WTC11 (cell line): ENCODE results near the gene NTN5. TPM values are rescaled to one million over a fixed set of nuclear protein-coding genes. Genes with fewer than 3 reads are reported as not detected.

Experiments
- ATAC-seq: fragments of 200-7000 bp; cut with Tn5 transposase; 2 replicates; pipeline ENCODE4 v1.10.0; 2021; ENCODE audit warnings: mild to moderate bottlenecking, moderate library complexity
- CTCF ChIA-PET: fragments of 300-600 bp; sonication (Branson Sonifier 250); formaldehyde crosslinking; loops from one replicate; lab custom pipeline; 2021; ENCODE audit warnings: antibody characterized with exemption; lab: Charles Lee
- POLR2A ChIA-PET: fragments of 350-600 bp; sonication (Branson Sonifier 250); formaldehyde crosslinking; loops from one replicate; lab custom pipeline; 2021; ENCODE audit warnings: antibody characterized with exemption; lab: Charles Lee
- DNase-seq: peaks from one replicate; pipeline ENCODE4 v3.0.0; 2021; ENCODE audit warnings: low spot score
- H3K27ac Mint-ChIP-seq: 2 replicates; pipeline ENCODE4 v1.8.0; 2021; ENCODE audit warnings: mixed read lengths
- H3K27me3 Mint-ChIP-seq: 2 replicates; pipeline ENCODE4 v1.8.0; 2021; ENCODE audit warnings: low read depth, mild to moderate bottlenecking, moderate library complexity, mixed read lengths
- H3K36me3 Mint-ChIP-seq: 2 replicates; pipeline ENCODE4 v1.8.0; 2021; ENCODE audit warnings: mixed read lengths
- H3K4me1 Mint-ChIP-seq: 2 replicates; pipeline ENCODE4 v1.8.0; 2022; ENCODE audit warnings: mixed read lengths
- H3K4me3 Mint-ChIP-seq: 2 replicates; pipeline ENCODE4 v1.8.0; 2021; ENCODE audit warnings: mild to moderate bottlenecking, moderate library complexity, mixed read lengths
- H3K9me3 Mint-ChIP-seq: 2 replicates; pipeline ENCODE4 v1.8.0; 2021; ENCODE audit warnings: mixed read lengths
- ELF4 ChIP-seq: sonication (generic); formaldehyde crosslinking; IDR thresholded peaks from 2 replicates; pipeline ENCODE4 v1.8.1; 2022; ENCODE audit warnings: low read depth, mild to moderate bottlenecking, moderate library complexity, missing genetic modification reagents
- FOXJ3 ChIP-seq: sonication (generic); formaldehyde crosslinking; IDR thresholded peaks from 2 replicates; pipeline ENCODE4 v1.9.0; 2021; ENCODE audit warnings: missing genetic modification reagents, mild to moderate bottlenecking, borderline replicate concordance
- FOXK1 ChIP-seq: sonication (generic); formaldehyde crosslinking; IDR thresholded peaks from 2 replicates; pipeline ENCODE4 v1.8.0; 2022; ENCODE audit warnings: mild to moderate bottlenecking, moderate library complexity, missing genetic modification reagents
- GABPB1 ChIP-seq: sonication (generic); formaldehyde crosslinking; IDR thresholded peaks from 2 replicates; pipeline ENCODE4 v1.8.1; 2023; ENCODE audit warnings: mild to moderate bottlenecking, missing genetic modification reagents
- NFATC4 ChIP-seq: fragments of 250-450 bp; sonication (Bioruptor Pico); IDR thresholded peaks from 2 replicates; pipeline ENCODE4 v1.9.0; 2021; ENCODE audit warnings: mild to moderate bottlenecking
- NR3C1 ChIP-seq: sonication (generic); formaldehyde crosslinking; conservative IDR thresholded peaks from 2 replicates; pipeline ENCODE4 v1.8.1; 2023; ENCODE audit warnings: low read depth, mild to moderate bottlenecking, missing genetic modification reagents
- RELA ChIP-seq: sonication (generic); formaldehyde crosslinking; IDR thresholded peaks from 2 replicates; pipeline ENCODE4 v1.8.1; 2022; ENCODE audit warnings: missing genetic modification reagents, mild to moderate bottlenecking, borderline replicate concordance
- SMAD4 ChIP-seq: sonication (generic); formaldehyde crosslinking; IDR thresholded peaks from 2 replicates; pipeline ENCODE4 v1.8.0; 2022; ENCODE audit warnings: mild to moderate bottlenecking, missing genetic modification reagents
- TEAD1 ChIP-seq: sonication (generic); formaldehyde crosslinking; IDR thresholded peaks from 2 replicates; pipeline ENCODE4 v1.8.0; 2022; ENCODE audit warnings: mild to moderate bottlenecking, missing genetic modification reagents
- USF2 ChIP-seq: sonication (generic); formaldehyde crosslinking; IDR thresholded peaks from 2 replicates; pipeline ENCODE4 v1.8.1; 2023; ENCODE audit warnings: mild to moderate bottlenecking, missing genetic modification reagents, moderate library complexity
- ZBTB21 ChIP-seq: sonication (generic); formaldehyde crosslinking; IDR thresholded peaks from 2 replicates; pipeline ENCODE4 v1.8.1; 2023; ENCODE audit warnings: mild to moderate bottlenecking, missing genetic modification reagents, borderline replicate concordance
- ZNF232 ChIP-seq: sonication (generic); formaldehyde crosslinking; IDR thresholded peaks from 2 replicates; pipeline ENCODE4 v1.8.0; 2022; ENCODE audit warnings: mild to moderate bottlenecking, missing genetic modification reagents
- ZNF263 ChIP-seq: sonication (generic); formaldehyde crosslinking; IDR thresholded peaks from 2 replicates; pipeline ENCODE4 v1.8.1; 2022; ENCODE audit warnings: low read depth, mild to moderate bottlenecking, moderate library complexity, missing genetic modification reagents
- ZNF532 ChIP-seq: fragments of 250-450 bp; sonication (Bioruptor Pico); IDR thresholded peaks from 2 replicates; pipeline ENCODE4 v1.9.0; 2021; ENCODE audit warnings: mild to moderate bottlenecking, borderline replicate concordance
- total RNA-seq: library from RNA; stranded (reverse); gene quantifications from 3 replicates; pipeline ENCODE4 v1.2.3, GENCODE V29; 2021
- TF ChIP-seq, protein P1 (sequence below): fragments of 250-450 bp; sonication (Bioruptor Pico); IDR thresholded peaks from 2 replicates; pipeline ENCODE4 v1.8.0; 2021; ENCODE audit warnings: mild to moderate bottlenecking
- TF ChIP-seq, protein P2 (sequence below): sonication (generic); formaldehyde crosslinking; IDR thresholded peaks from 2 replicates; pipeline ENCODE4 v1.8.1; 2023; ENCODE audit warnings: mild to moderate bottlenecking, missing genetic modification reagents, moderate library complexity
- TF ChIP-seq, protein P3 (sequence below): sonication (generic); formaldehyde crosslinking; IDR thresholded peaks from 2 replicates; pipeline ENCODE4 v1.8.1; 2023; ENCODE audit warnings: mild to moderate bottlenecking, moderate library complexity, missing genetic modification reagents
- TF ChIP-seq, protein P4 (sequence below): sonication (generic); formaldehyde crosslinking; IDR thresholded peaks from 2 replicates; pipeline ENCODE4 v1.8.1; 2023; ENCODE audit warnings: mild to moderate bottlenecking, missing genetic modification reagents

NTN5 gene
- total RNA-seq, 1 experiment from 2014 or later = 0.28 TPM

GRCh38 chr19:48664476-48664875 is 8.3 kb downstream of the NTN5 start:
- DNase-seq (no peak), ATAC-seq (no peak)
- ChIA-PET POLR2A (no interaction called here), CTCF (interaction anchor here (0.6 to 1.8 kb wide), 2 partner anchors 11 to 461 kb away, joined by 3 to 4 read pairs; no protein-coding TSS in a partner anchor)
- H3K36me3 Mint-ChIP-seq = peaks cover 6% of the 10 kb centered on the region
- TF ChIP-seq, protein P1, sequence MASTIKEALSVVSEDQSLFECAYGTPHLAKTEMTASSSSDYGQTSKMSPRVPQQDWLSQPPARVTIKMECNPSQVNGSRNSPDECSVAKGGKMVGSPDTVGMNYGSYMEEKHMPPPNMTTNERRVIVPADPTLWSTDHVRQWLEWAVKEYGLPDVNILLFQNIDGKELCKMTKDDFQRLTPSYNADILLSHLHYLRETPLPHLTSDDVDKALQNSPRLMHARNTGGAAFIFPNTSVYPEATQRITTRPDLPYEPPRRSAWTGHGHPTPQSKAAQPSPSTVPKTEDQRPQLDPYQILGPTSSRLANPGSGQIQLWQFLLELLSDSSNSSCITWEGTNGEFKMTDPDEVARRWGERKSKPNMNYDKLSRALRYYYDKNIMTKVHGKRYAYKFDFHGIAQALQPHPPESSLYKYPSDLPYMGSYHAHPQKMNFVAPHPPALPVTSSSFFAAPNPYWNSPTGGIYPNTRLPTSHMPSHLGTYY = no peak
- TF ChIP-seq, protein P2, sequence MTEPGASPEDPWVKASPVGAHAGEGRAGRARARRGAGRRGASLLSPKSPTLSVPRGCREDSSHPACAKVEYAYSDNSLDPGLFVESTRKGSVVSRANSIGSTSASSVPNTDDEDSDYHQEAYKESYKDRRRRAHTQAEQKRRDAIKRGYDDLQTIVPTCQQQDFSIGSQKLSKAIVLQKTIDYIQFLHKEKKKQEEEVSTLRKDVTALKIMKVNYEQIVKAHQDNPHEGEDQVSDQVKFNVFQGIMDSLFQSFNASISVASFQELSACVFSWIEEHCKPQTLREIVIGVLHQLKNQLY (CRISPR knock-in tag) = no peak
- TF ChIP-seq SMAD4 (no peak), GABPB1 (CRISPR knock-in tag) (no peak), USF2 (CRISPR knock-in tag) (no peak), ZNF263 (CRISPR knock-in tag) (no peak), NR3C1 (CRISPR knock-in tag) (no peak), ELF4 (no peak), TEAD1 (CRISPR knock-in tag) (no peak), ZNF532 (CRISPR knock-in tag) (no peak), FOXJ3 (no peak), ZNF232 (CRISPR knock-in tag) (no peak), NFATC4 (no peak), ZBTB21 (CRISPR knock-in tag) (no peak), FOXK1 (CRISPR knock-in tag) (no peak), RELA (CRISPR knock-in tag) (no peak)
- TF ChIP-seq, protein P3, sequence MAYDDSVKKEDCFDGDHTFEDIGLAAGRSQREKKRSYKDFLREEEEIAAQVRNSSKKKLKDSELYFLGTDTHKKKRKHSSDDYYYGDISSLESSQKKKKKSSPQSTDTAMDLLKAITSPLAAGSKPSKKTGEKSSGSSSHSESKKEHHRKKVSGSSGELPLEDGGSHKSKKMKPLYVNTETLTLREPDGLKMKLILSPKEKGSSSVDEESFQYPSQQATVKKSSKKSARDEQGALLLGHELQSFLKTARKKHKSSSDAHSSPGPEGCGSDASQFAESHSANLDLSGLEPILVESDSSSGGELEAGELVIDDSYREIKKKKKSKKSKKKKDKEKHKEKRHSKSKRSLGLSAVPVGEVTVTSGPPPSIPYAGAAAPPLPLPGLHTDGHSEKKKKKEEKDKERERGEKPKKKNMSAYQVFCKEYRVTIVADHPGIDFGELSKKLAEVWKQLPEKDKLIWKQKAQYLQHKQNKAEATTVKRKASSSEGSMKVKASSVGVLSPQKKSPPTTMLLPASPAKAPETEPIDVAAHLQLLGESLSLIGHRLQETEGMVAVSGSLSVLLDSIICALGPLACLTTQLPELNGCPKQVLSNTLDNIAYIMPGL (CRISPR knock-in tag) = no peak
- TF ChIP-seq, protein P4, sequence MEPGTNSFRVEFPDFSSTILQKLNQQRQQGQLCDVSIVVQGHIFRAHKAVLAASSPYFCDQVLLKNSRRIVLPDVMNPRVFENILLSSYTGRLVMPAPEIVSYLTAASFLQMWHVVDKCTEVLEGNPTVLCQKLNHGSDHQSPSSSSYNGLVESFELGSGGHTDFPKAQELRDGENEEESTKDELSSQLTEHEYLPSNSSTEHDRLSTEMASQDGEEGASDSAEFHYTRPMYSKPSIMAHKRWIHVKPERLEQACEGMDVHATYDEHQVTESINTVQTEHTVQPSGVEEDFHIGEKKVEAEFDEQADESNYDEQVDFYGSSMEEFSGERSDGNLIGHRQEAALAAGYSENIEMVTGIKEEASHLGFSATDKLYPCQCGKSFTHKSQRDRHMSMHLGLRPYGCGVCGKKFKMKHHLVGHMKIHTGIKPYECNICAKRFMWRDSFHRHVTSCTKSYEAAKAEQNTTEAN (CRISPR knock-in tag) = no peak
- peaks cover 14% of the 10 kb centered on the region for H3K27me3 Mint-ChIP-seq
- no peak overlapping the region for H3K4me3 Mint-ChIP-seq
- H3K9me3 Mint-ChIP-seq = peaks cover 11% of the 10 kb centered on the region
- no peaks in the 10 kb centered on the region for H3K4me1 Mint-ChIP-seq
- no peak overlapping the region for H3K27ac Mint-ChIP-seq
